Hepatocyte (in vitro differentiated cells): ENCODE measurements around the gene GNG11.

Experiments used
- CTCF ChIP-seq: fragments of 200-600 bp; sonication (generic); IDR thresholded peaks from 2 replicates; pipeline ENCODE4 v1.5.1; 2016; ENCODE audit warnings: antibody characterized with exemption, mild to moderate bottlenecking; ENCODE audit not compliant: poor library complexity
- EZH2 ChIP-seq: fragments of 200-600 bp; sonication (generic); IDR thresholded peaks from 2 replicates; pipeline ENCODE4 v1.6.1; 2016; ENCODE audit warnings: antibody characterized with exemption, mild to moderate bottlenecking, borderline replicate concordance

- no peak for TF ChIP-seq CTCF
- TF ChIP-seq EZH2: no peak
Measured at GRCh38 chr7:93873998-93874574, 47.4 kb upstream of the GNG11 start.
